Mammary epithelial cell (primary cell): Measurements from ENCODE around the gene ALDH16A1.

Experiments
- EZH2 ChIP-seq: IDR thresholded peaks from 2 replicates; pipeline ENCODE4 v1.6.1; 2012; ENCODE audit warnings: low read length, inconsistent platforms, borderline replicate concordance
- TF ChIP-seq, protein P1 (sequence below), 2 donors: IDR thresholded peaks in 1 of 2; conservative IDR thresholded peaks in 1 of 2; 2 replicates each; pipeline ENCODE4 v1.5.1; 2011 to 2012; ENCODE audit warnings: inconsistent platforms in 2 of 2, low read length in 2 of 2, mild to moderate bottlenecking in 2 of 2, control low read depth in 1 of 2, low read depth in 1 of 2; ENCODE audit not compliant: insufficient read depth in 1 of 2; ENCODE audit errors: extremely low read depth in 1 of 2

GRCh38 chr19:49502866-49503581 is 50.0 kb downstream of the ALDH16A1 start:
- TF ChIP-seq, protein P1, sequence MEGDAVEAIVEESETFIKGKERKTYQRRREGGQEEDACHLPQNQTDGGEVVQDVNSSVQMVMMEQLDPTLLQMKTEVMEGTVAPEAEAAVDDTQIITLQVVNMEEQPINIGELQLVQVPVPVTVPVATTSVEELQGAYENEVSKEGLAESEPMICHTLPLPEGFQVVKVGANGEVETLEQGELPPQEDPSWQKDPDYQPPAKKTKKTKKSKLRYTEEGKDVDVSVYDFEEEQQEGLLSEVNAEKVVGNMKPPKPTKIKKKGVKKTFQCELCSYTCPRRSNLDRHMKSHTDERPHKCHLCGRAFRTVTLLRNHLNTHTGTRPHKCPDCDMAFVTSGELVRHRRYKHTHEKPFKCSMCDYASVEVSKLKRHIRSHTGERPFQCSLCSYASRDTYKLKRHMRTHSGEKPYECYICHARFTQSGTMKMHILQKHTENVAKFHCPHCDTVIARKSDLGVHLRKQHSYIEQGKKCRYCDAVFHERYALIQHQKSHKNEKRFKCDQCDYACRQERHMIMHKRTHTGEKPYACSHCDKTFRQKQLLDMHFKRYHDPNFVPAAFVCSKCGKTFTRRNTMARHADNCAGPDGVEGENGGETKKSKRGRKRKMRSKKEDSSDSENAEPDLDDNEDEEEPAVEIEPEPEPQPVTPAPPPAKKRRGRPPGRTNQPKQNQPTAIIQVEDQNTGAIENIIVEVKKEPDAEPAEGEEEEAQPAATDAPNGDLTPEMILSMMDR (conservative IDR thresholded peaks at IDR 0.05 in 1 of 2, IDR thresholded peaks at IDR 0.05 in 1 of 2; ENCODE audit: extremely low read depth in 1 of 2, insufficient read depth in 1 of 2, low read depth in 1 of 2, low read length in 2 of 2), result peak; percentile 30 to 59
- no peak for TF ChIP-seq EZH2
